Renal pelvis (tissue), 4 donors: ENCODE measurements around the gene TRPM3. TPM values are rescaled to one million over a fixed set of nuclear protein-coding genes. Genes with fewer than 3 reads are reported as not detected.
"Not testable (repeated sequence)": the region's sequence is repeated elsewhere in the genome, so short reads cannot be mapped to it uniquely, and the experiment has no call there.

ENCODE experiments used
- DNase-seq: peaks from one replicate; pipeline ENCODE4 v3.0.0-alpha.2; 2013
- polyA plus RNA-seq, 3 donors: library from polyadenylated mRNA; unstranded; fragments of 120-200 nt; gene quantifications; one replicate each; pipeline ENCODE4 v1.2.1, GENCODE V29; 2013; ENCODE audit not compliant: insufficient read length in 3 of 3

TRPM3 gene
- polyA plus RNA-seq, 3 donors, result 11.2 to 17.9 (median 16.3) TPM

GRCh38 chr9:70761139-70761670, 360.2 kb downstream of the TRPM3 start:
- DNase-seq, result no peak

- no peak for DNase-seq
Observed at GRCh38 chr9:70760228-70760627, 361.2 kb downstream of the TRPM3 start.

GRCh38 chr9:70753311-70753710, 368.1 kb downstream of the TRPM3 start:
- DNase-seq, result no peak

- DNase-seq, result no peak
Observed at GRCh38 chr9:70749066-70749465, 372.4 kb downstream of the TRPM3 start.

- no peak for DNase-seq
Observed at GRCh38 chr9:70747261-70747718, 374.1 kb downstream of the TRPM3 start.

GRCh38 chr9:70746760-70747159, 374.7 kb downstream of the TRPM3 start:
- DNase-seq, result peak; percentile 24

- DNase-seq, result no peak
Observed at GRCh38 chr9:70746316-70746715, 375.1 kb downstream of the TRPM3 start.

GRCh38 chr9:70724794-70725193, 396.6 kb downstream of the TRPM3 start:
- DNase-seq, result not testable (repeated sequence)

GRCh38 chr9:70724025-70724424, 397.4 kb downstream of the TRPM3 start:
- DNase-seq, result not testable (repeated sequence)

GRCh38 chr9:70706797-70707196, 414.6 kb downstream of the TRPM3 start:
- not testable (repeated sequence) for DNase-seq

- DNase-seq, result no peak
Observed at GRCh38 chr9:70701163-70701562, 420.3 kb downstream of the TRPM3 start.

GRCh38 chr9:70696694-70697335, 424.6 kb downstream of the TRPM3 start:
- DNase-seq, result no peak

GRCh38 chr9:70694758-70695157, 426.7 kb downstream of the TRPM3 start:
- DNase-seq, result no peak

GRCh38 chr9:70693186-70693585, 428.2 kb downstream of the TRPM3 start:
- DNase-seq, result no peak

- no peak for DNase-seq
Observed at GRCh38 chr9:70692431-70692830, 429.0 kb downstream of the TRPM3 start.

GRCh38 chr9:70688704-70689103, 432.7 kb downstream of the TRPM3 start:
- no peak for DNase-seq

GRCh38 chr9:70683841-70684240, 437.6 kb downstream of the TRPM3 start:
- no peak for DNase-seq

- DNase-seq, result no peak
Observed at GRCh38 chr9:70682298-70682697, 439.1 kb downstream of the TRPM3 start.

GRCh38 chr9:70679845-70680244, 441.6 kb downstream of the TRPM3 start:
- DNase-seq, result no peak

- DNase-seq, result no peak
Observed at GRCh38 chr9:70678153-70678552, 443.3 kb downstream of the TRPM3 start.

GRCh38 chr9:70677055-70677735, 444.2 kb downstream of the TRPM3 start:
- DNase-seq, result no peak

GRCh38 chr9:70675868-70676370, 445.5 kb downstream of the TRPM3 start:
- no peak for DNase-seq

- DNase-seq, result no peak
Observed at GRCh38 chr9:70673844-70674243, 447.6 kb downstream of the TRPM3 start.
